BJ (cell line): ENCODE results near the gene DALRD3. TPM values are rescaled to one million over a fixed set of nuclear protein-coding genes. Genes with fewer than 3 reads are reported as not detected.

Experiments
- CTCF ChIA-PET: fragments of 350-600 bp; formaldehyde crosslinking; extraction: SDS; loops from one replicate; lab custom pipeline; 2021; ENCODE audit warnings: antibody characterized with exemption, inconsistent platforms; lab: Yijun Ruan, JAX
- POLR2A ChIA-PET: fragments of 300-600 bp; sonication (Branson Sonifier 250); formaldehyde crosslinking; extraction: SDS; loops from one replicate; lab custom pipeline; 2021; ENCODE audit warnings: antibody characterized with exemption; lab: Charles Lee
- DNase-seq: peaks from one replicate; pipeline ENCODE4 v3.0.0-alpha.2; 2011; ENCODE audit warnings: low read depth
- H3K27me3 ChIP-seq: 2 replicates; pipeline ENCODE4 v1.6.0; 2011; ENCODE audit warnings: low read length; ENCODE audit not compliant: control insufficient read depth, insufficient read depth
- H3K36me3 ChIP-seq: 2 replicates; pipeline ENCODE4 v1.5.1; 2011; ENCODE audit warnings: low read length; ENCODE audit not compliant: control insufficient read depth, insufficient read depth
- H3K4me3 ChIP-seq: 2 replicates; pipeline ENCODE4 v1.5.1; 2011; ENCODE audit warnings: low read depth, mild to moderate bottlenecking, control low read depth, low read length
- polyA plus RNA-seq: library from polyadenylated mRNA; depleted of rRNA; stranded (reverse); fragments of >200 nt; gene quantifications from 2 replicates; pipeline ENCODE4 v1.2.3, GENCODE V29; 2011
- TF ChIP-seq, protein P1 (sequence below): IDR thresholded peaks from 2 replicates; pipeline ENCODE4 v1.5.1; 2011; ENCODE audit warnings: low read depth, mild to moderate bottlenecking, control low read depth, inconsistent platforms, low read length, moderate library complexity; ENCODE audit not compliant: insufficient read depth

DALRD3 gene
- polyA plus RNA-seq, 1 experiment, result 59.6 TPM

DNA sequence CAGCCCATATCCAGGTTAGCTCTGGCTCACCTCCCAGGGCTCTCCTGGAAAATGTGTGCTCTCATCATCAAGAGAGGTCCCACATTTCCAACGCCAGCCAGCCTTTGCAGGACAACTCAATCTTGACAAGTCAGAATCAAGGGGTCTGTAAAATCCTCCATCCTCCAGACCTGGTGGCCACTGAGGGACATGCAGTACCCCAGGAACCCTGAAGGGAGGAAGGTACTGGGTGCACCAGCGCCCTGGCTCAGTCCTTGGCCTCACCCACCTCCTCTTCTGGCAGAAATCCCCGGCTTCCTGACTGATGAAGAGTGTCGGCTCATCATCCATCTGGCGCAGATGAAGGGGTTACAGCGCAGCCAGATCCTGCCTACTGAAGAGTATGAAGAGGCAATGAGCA, 17.2 kb downstream of the DALRD3 start:
- POLR2A ChIA-PET, result no interaction called here
- TF ChIP-seq, protein P1, sequence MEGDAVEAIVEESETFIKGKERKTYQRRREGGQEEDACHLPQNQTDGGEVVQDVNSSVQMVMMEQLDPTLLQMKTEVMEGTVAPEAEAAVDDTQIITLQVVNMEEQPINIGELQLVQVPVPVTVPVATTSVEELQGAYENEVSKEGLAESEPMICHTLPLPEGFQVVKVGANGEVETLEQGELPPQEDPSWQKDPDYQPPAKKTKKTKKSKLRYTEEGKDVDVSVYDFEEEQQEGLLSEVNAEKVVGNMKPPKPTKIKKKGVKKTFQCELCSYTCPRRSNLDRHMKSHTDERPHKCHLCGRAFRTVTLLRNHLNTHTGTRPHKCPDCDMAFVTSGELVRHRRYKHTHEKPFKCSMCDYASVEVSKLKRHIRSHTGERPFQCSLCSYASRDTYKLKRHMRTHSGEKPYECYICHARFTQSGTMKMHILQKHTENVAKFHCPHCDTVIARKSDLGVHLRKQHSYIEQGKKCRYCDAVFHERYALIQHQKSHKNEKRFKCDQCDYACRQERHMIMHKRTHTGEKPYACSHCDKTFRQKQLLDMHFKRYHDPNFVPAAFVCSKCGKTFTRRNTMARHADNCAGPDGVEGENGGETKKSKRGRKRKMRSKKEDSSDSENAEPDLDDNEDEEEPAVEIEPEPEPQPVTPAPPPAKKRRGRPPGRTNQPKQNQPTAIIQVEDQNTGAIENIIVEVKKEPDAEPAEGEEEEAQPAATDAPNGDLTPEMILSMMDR, result no peak
- H3K4me3 ChIP-seq, result no peak overlapping the region
- DNase-seq, result no peak
- CTCF ChIA-PET, result interaction anchor here (1.1 to 1.2 kb wide), 3 partner anchors 9 to 93 kb away, joined by 4 to 5 read pairs (median 4); no protein-coding TSS in a partner anchor
- peaks cover 2% of the 10 kb centered on the region for H3K36me3 ChIP-seq
- no peaks in the 10 kb centered on the region for H3K27me3 ChIP-seq

DNA sequence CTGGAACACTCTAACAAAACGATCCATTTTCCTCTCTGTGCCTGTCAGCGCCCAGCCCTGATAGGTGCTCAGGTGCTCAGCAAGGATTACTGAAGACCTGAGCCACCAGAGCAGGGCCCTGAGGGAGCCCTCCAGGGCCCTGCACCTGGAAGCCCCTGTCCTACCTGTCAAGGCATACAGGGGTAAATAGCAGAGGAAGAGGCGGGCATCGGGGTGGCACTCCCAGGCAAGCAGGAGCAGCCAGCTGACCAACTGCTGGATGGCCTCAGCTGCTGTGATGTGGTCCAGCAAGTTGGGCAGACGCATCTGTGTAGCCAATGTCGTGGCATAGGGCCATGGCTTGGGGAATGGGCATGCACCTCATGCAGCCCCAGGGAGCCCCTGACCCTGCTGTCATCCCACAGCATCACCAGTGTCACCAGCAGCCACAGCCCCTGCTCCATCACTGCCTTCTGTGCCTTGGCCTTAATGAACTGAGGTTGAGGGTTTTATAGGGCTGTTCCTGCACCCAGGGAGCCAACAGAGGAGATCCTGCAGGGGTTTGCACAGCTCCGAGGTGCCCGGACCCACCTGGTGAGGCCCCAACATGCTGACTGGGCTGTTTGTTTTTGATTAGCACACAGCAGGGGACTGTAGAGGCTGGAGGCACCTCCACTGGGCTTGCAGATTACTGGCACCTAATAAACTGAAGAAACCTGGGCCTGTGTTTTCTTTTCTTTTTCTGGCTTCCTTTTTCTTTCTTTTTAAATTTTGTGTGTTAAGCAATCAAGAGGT, 19.1 kb downstream of the DALRD3 start:
- ChIA-PET POLR2A (no interaction called here), CTCF (interaction anchor here (1.0 kb wide), 1 partner anchor 8 kb away, joined by 3 read pairs; no protein-coding TSS in a partner anchor)
- TF ChIP-seq, protein P1, result no peak

GRCh38 chr3:48997714-48998637, 20.4 kb downstream of the DALRD3 start:
- TF ChIP-seq, protein P1, result no peak
- ChIA-PET CTCF (interaction anchor here (1.2 kb wide), 1 partner anchor 51 kb away, joined by 3 read pairs; no protein-coding TSS in a partner anchor), POLR2A (no interaction called here)
- Histone ChIP-seq H3K4me3 (no peak overlapping the region), H3K27me3 (no peaks in the 10 kb centered on the region), H3K36me3 (peaks cover 5% of the 10 kb centered on the region)
- DNase-seq, result no peak

More for the DNA sequence above, 19.1 kb downstream of the DALRD3 start:
- peaks cover 2% of the 10 kb centered on the region for H3K36me3 ChIP-seq
- no peak overlapping the region for H3K4me3 ChIP-seq
- H3K27me3 ChIP-seq, result no peaks in the 10 kb centered on the region
- no peak for DNase-seq

DNA sequence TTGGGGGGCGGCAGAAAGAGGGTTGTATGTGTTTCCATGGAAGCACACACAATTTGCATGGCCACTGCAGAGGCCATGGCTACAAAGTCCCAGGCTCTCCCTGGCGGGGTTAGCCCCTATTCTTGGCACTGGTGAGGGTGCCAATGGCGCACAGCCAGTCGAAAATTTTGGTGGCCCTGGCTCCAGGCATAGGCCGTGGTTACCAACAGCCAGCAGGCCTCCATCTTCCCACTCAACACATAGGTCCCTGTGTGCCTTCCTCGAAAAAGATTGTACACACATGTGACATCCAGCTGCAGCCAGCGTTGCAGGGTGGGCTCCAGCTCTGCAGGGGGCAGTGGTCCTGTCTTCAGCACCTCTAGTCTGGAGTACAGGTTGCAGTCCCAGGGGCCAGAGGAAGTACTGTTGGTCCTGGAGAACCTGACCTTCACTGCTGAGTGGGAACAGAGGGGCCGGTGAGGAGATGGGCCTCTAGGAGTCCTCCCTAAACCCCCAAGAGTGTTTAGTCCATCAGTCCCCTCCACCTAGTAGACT, 21.2 kb downstream of the DALRD3 start:
- Histone ChIP-seq H3K27me3 (no peaks in the 10 kb centered on the region), H3K36me3 (peaks cover 5% of the 10 kb centered on the region), H3K4me3 (no peak overlapping the region)
- TF ChIP-seq, protein P1, result no peak
- no peak for DNase-seq
- ChIA-PET CTCF (interaction anchor here (1.2 kb wide), 1 partner anchor 51 kb away, joined by 3 read pairs; no protein-coding TSS in a partner anchor), POLR2A (no interaction called here)

DNA sequence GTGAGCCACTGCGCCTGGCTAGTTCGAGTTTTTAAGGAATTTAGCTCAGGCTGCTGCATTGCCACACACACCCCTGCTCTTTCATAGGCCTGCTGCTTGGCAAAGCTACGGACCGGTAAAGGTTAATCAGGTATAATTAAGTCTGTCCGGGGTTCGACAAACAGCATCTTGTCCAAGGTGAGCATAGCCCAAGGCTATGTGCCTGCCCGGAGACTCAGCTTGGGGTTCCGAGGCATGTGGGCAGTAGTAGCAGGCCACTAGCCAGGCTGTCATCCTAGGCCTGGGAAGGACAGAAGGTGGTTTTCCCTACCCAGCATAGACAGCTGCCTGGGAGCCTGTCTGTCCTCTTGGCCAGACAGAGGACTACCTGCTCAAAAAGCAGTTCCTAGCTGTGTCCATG, 21.7 kb downstream of the DALRD3 start:
- Histone ChIP-seq H3K36me3 (peaks cover 5% of the 10 kb centered on the region), H3K4me3 (no peak overlapping the region), H3K27me3 (no peaks in the 10 kb centered on the region)
- no peak for DNase-seq
- CTCF ChIA-PET, result interaction anchor here (1.0 kb wide), 1 partner anchor 10 kb away, joined by 3 read pairs; no protein-coding TSS in a partner anchor
- POLR2A ChIA-PET, result no interaction called here
- TF ChIP-seq, protein P1, result no peak
